ENCODE data around the gene ROBO1. TPM values are rescaled to one million over a fixed set of nuclear protein-coding genes. Genes with fewer than 3 reads are reported as not detected.

ROBO1 gene
- total RNA-seq, 2 experiments from 2014 or later, result 1.6 to 2.1 TPM

GRCh38 chr3:78641703-78642102 is 1126.1 kb downstream of the ROBO1 start:
- ChIA-PET POLR2A (no interaction called here), CTCF (no interaction called here)

DNA sequence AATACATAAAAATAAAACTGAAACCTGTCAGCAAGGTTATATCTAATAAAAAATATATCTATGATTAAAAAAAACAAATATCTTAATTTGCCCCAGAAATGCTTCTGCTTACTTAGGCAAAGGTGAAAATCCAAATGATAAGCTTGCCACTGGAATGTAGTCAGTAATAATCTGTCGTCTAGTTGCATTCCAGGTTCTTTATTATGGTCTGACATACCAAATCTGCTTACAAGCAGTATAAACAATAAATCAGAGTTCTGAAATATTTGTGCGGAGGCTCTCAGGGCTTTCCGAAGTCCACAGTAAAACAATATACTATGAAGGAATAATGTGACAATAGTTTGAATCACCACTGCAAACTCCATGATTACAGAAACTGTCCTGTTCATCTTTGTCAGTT is 1133.5 kb downstream of the ROBO1 start:
- ChIA-PET CTCF (no interaction called here), POLR2A (no interaction called here)

DNA sequence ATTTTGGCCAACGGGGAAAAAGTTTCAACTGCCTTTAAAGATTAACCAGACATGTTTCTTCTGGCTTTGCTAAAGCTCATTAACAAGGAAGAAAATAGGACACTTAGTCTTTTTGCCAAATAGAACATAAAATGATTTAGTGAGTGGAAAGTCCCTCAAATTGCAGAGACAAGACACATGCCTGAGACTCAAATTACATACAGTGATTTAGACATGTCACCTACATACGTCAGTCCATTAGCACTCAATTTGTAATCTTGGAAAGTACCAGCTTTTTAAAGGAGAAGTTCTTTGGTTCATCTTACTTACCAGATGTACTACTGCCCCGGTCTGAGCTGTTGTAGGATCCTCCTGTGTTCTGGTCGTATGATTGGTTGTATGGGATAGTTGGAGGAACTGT is 1134.2 kb downstream of the ROBO1 start:
- CTCF ChIA-PET, result no interaction called here

DNA sequence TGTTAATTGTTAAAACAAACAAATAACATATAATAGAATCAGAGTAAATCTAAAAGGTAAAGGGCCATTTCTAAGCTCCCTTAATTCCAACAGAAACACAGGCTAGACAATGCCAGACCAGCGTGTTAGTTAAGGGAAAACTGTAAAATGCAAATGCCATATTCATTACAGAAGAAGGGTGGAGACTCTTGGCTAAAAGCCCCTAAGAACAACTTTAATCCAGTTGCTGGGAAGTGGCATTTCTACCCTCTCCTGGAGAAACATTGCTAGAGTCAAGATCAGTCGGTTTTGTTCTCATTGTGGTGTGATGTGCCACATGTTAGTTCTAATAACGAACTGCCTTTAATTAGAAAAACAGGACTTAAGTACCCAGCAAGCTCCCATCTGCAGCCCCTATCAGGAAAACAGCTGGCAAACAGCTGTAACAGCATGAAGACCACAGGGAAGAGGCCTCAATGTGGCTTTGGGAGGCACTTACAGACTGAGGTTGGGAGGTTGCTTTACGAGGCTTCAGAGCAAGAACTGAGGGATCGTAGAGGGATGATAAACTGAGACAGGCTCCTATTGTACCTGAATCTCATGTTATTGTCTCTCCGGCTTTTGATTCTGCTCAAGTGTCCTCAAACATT is 1134.8 kb downstream of the ROBO1 start:
- CTCF ChIA-PET, result no interaction called here
- POLR2A ChIA-PET, result no interaction called here

More for the DNA sequence above, 1134.2 kb downstream of the ROBO1 start:
- POLR2A ChIA-PET, result no interaction called here

- POLR2A ChIA-PET, result no interaction called here
- CTCF ChIA-PET, result no interaction called here
Measured at GRCh38 chr3:78629544-78629943, 1138.3 kb downstream of the ROBO1 start.

DNA sequence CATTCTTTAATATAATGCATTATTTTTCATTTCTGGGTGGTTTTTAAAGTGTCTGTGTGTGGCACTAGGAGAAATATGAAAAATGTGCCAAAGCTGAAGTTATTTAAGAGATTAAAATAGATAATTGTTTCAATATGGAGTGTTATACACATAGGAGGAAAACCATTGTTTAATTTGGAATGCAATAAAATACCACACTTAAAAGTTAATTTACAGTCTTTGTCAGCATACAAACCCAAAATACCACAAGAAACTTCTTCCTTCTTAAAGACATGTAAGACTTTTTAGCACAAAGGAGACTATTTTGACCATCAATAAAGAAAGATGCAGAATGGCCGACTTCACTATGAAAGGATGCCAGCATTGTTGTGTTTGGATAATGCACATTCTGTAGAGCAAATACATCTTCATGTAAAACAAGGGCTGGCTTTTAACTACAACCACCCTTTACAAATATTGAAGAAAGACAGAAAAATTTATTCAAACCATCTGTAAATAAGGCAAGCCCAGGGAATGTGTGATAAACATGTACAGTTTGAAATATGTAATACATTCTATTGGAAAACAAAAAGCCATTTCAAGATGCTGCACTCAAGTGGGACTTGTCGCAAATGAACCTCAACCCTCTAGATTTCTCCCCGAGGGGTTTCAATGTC is 1146.6 kb downstream of the ROBO1 start:
- ChIA-PET CTCF (no interaction called here), POLR2A (no interaction called here)

DNA sequence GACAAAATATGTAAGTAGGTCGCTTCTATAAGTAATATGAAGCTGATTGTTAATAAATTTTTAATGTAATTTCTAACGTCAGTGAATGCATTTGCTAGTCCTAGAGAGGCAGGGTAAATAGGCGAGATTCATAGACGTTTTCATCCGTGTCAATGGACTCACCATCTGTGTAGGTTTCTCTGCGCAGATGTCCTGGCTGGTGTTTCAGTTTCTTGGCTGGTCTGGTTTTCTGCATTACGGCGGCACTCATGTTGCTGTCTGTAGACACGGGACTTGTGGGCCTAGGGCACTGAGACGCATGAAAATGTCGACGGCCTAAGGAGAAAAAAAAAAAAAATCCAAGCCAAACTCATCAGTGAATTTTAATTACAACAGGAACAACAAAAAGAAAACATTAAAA is 1153.3 kb downstream of the ROBO1 start:
- ChIA-PET POLR2A (no interaction called here), CTCF (no interaction called here)

DNA sequence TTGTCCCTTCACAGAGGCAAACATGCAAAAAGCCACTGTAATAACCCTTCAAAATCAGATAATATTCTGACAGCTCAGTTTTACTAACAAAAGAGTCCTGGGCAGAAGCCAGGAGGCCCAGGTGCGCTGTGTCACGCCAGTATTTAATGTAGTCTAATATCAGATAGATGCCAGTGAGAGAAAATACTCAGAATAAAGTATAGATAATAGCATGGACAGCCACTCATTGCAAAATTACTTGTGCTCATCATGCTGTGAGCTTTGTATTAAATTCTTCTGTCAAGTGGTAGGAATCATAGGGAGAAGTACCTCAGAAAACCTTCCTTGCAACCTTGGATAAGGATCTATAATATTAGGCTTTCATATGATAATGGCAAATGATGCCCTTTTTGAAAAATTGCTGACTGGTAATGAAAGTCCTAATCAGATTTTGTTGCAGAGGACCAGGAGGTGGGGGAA is 1154.3 kb downstream of the ROBO1 start:
- ChIA-PET POLR2A (no interaction called here), CTCF (no interaction called here)

DNA sequence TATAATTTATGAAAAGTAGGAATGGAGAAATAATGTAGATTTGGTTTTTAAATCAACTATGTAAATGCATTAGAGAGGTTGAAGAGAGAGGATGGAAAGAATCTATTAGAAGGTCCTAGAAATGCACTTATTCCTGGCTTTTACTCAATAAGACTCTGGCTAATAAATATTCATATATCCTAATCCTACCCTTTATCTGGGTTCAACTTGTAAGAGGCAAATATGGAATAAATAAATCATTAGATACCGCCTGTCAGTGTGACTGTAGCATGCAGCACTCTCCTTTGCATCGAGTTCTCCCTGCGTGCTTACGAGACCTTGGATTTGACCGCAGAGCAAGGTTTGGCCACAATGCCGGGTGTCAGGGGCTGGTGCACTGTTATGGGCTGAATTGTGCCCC is 1156.5 kb downstream of the ROBO1 start:
- ChIA-PET POLR2A (no interaction called here), CTCF (no interaction called here)

DNA sequence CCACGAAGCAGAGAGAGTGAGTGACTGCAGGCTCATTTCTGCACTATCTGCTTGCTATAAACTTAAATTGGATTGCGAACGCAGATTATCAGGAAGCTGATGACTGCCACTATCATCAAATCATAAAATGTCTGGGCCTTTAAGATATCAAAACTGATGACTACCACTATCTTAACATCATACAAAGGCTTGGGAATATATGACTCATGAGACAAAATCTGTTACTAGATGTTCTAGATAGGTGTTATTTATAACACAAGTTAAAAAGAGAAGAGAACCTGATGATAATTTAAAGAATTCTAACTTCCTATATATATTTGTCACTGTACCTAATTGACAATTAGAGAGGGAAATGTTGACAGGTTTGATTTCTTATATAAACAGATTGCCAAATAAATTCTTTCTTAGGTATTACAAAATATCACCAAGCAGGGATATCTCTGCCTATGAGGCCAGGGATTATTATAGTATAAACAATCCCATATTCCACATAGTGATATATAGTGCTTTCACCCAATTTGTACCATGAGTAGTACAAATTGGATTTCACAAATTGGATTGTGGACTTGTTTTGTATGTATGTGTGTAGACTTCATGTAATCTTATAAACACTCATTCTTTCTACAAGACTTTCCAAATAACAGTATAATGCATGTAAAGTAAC is 1157.2 kb downstream of the ROBO1 start:
- POLR2A ChIA-PET, result no interaction called here

DNA sequence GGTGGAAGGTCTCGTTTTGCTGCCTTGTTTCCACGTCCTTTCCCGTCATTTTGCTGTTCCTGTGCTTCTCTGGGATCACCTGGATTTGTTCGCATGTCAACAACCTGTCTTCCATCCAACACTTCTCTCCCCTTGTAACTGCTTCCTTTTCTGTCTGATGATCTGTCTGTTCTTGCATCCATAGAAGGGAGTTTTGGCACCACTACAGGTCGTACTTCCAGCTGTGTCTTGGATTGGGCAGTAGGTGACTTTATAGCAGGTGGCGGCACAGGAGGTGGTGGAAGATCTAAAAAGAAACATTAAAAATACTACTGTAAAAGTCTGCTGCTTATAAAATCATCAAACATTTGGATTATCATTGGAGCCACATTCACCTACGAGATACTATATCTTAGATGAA is 1161.0 kb downstream of the ROBO1 start:
- ChIA-PET POLR2A (no interaction called here), CTCF (no interaction called here)

More for the DNA sequence above, 1157.2 kb downstream of the ROBO1 start:
- CTCF ChIA-PET, result no interaction called here

GRCh38 chr3:78605178-78605577 is 1162.6 kb downstream of the ROBO1 start:
- ChIA-PET CTCF (no interaction called here), POLR2A (no interaction called here)

DNA sequence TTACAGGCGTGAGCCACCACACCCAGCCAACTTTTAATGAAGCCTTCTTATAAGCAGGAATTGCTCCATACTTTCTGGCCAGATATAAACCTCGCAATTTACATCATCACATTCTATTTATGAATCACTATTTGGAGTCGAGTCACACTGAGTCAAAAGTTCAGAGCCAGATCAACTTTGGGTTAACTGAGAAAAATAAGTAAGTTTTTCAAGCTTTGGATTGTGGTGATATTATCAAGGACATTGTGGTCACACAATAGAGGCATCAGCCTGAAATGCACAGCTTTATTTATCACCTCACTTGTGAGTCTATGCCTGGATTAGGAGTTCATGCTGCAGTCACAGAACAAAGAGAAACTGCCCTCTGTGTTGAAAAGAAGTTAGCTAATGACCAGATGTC is 1163.5 kb downstream of the ROBO1 start:
- POLR2A ChIA-PET, result no interaction called here
- CTCF ChIA-PET, result no interaction called here

GRCh38 chr3:78601249-78601648 is 1166.5 kb downstream of the ROBO1 start:
- ChIA-PET CTCF (no interaction called here), POLR2A (no interaction called here)

- POLR2A ChIA-PET, result no interaction called here
- CTCF ChIA-PET, result no interaction called here
Measured at GRCh38 chr3:78589778-78590177, 1178.0 kb downstream of the ROBO1 start.

DNA sequence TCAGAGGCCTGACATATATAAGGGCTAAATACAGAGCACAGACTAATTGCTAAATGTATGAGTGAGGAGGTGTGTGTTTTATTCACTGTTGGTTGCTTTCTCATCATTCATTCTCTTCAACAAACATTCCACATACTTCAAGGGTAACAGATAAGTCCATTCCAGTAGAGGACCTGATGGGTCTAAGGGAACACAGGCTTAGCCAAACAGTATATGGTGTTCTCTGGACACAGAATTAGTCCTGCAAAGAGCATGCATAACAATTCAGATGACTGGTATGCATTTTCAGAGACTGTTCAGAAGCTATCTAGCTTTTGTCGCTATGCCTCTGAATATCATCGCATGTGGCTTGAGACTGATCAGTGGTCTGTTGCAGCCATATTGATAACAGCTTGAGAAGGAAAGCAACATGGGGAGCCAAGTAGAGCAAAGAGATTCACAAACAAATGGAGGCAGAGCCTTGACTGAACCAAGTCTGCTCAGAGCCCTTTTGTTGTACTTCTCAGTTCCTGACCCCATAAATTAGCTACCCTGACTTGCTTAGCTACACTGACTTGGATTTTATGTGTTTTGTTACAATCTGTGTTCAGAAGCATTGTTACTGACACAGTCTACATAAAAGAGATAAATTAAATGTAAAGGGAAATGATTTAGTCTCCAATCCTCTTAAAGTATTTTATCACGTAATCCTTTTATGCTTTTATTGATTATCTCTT is 1178.7 kb downstream of the ROBO1 start:
- POLR2A ChIA-PET, result no interaction called here
- CTCF ChIA-PET, result no interaction called here

DNA sequence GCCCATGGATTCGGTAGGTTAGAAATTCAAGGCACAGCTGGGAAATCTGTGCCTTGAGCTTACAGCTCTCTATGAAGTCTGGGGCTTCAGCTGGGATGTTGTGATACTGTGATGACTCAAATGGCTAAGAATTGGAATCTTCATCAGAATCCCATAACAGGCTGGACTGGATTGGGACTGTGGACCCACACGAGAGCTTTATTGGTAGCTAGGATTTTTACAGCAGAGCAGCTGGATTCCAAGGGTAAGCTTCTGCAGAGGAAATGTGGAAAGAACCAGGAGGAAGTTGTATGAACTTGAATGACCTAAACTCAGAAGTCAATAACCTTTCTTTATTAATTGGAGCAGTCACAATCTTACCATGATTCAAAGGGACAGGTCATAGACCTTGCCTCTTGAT is 1187.1 kb downstream of the ROBO1 start:
- CTCF ChIA-PET, result no interaction called here
- POLR2A ChIA-PET, result no interaction called here

GRCh38 chr3:78571486-78571885 is 1196.3 kb downstream of the ROBO1 start:
- ChIA-PET POLR2A (no interaction called here), CTCF (no interaction called here)

DNA sequence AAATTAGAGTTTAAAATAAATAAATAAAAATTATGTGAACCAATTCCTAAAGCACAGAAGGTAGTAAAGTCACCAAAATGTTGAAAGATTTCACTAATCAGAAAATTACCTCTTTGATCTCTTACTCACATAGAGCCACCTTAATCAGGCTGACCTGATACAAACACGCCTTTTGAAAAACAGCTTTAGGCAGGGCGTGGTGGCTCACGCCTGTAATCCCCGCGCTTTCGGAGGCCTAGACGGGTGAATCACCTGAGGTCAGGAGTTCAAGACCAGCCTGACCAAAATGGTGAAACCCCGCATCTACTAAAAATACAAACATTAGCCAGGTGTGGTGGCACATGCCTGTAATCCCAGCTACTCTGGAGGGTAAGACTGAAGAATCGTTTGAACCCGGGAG is 1197.3 kb downstream of the ROBO1 start:
- ChIA-PET POLR2A (no interaction called here), CTCF (no interaction called here)

- POLR2A ChIA-PET, result no interaction called here
Measured at GRCh38 chr3:78569804-78570203, 1198.0 kb downstream of the ROBO1 start.

DNA sequence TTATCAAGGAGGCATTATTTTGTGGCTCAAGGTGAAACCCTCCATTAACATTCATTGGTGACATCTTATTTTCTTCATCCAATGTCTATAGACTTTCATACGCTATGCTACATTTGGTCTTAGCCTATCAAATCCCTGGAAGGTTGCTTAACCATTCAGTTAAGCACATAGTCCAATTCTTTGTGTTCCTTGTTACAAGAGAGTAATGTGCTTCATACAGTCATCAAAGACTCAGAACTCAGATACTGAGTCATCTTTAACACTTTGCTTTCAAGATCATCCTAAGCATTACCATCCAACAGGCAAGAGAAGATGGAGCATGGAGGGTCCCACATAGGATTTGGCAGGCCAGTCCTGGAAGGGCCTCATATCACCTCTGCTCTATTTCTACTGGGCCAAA is 1202.1 kb downstream of the ROBO1 start:
- CTCF ChIA-PET, result no interaction called here
- POLR2A ChIA-PET, result no interaction called here

More at GRCh38 chr3:78569804-78570203, 1198.0 kb downstream of the ROBO1 start:
- CTCF ChIA-PET, result no interaction called here
